NOMO-1 treated with dmso at 0.1 percent for 144 hours (cell line): ENCODE data around the gene MCF2L2.
"Not testable (repeated sequence)": the region's sequence is repeated elsewhere in the genome, so short reads cannot be mapped to it uniquely, and the experiment has no call there.

Experiments
- DNase-seq: peaks from one replicate; lab custom pipeline; 2025; ENCODE audit not compliant: unreplicated experiment; lab: John Stamatoyannopoulos, UW

MCF2L2 gene

GRCh38 chr3:183182073-183182472, 246.3 kb downstream of the MCF2L2 start:
- no peak for DNase-seq

GRCh38 chr3:183181606-183182005, 246.8 kb downstream of the MCF2L2 start:
- no peak for DNase-seq

DNA sequence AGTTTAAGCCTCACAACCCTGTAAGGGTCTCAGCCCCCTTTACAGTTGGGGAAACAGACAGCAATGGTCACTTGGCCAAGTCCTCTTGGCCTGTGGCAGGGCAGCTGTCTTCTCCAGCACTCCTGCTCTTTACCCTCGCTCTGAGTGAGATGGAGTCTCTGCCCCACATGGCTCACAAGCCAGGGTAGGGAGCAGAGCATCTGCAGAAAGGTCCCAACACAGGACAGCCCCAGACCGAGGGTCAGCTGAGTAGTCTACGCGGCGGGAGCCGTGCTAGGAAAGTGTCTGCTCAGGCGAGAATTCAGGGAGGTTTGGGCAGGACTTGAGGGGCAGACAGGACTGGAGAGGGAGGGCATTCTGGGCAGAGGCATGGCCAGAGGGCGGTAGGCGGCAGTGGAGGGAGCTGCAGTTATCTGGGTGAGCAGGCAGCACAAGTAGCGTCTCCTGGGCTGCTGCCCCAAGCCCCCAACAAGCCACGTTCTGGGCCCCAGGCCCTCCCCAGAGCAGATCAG, 247.6 kb downstream of the MCF2L2 start:
- DNase-seq: no peak

GRCh38 chr3:183180110-183180783, 248.2 kb downstream of the MCF2L2 start:
- DNase-seq: no peak

DNA sequence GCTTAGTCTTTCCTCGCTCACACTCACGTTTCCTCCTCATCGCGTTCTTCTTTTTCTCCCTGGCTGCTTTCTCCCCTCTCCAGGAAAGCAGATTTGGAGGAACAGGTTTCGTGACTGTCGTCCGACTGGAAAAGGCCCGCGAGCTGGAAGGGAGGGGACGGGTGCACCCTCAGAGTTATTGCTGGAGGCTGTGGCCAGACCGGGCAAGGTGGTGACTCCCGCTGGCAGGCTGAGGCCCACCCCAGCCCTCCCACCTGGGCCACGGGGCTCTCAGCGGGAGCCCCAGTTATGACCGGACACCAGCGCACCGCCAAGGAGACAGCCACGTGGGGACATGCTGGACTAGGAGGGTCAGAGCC, 248.9 kb downstream of the MCF2L2 start:
- DNase-seq: not testable (repeated sequence)

DNA sequence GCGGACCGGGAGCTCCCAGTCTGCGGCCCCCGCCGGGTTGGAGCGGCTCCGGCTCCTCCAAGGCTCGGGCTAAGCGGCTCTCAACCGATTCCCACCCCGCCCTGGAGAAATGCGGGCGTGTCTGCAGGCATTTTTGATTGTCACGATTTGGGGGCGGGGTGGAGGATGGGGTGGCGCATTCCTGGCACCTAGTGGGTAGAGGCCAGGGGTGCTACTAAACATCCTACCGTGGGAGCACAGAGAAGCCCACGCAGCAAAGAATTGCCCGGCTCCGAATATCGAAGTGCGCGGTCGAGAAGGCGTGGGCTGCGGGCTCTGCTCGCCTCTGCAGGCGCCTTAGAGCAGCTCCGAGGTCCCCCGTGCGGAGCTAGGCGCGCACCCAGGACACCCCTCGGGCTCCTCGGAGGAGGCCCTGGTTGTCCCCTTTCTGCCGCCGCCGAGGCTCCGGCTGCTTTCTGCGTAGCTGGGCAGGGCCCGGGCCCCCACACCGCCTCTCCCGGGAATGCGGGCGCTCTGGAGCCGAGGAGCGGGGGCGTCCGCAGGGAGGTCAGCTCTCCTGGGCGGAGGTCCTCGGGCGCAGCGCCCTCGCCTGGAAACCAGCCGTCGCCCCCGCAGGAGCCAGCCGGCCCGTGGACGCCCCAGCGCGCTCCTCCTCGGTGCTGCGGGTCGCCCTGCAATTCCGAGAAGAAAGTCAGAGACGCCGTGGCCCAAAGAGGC, 249.4 kb downstream of the MCF2L2 start:
- no peak for DNase-seq

- DNase-seq: no peak
Measured at GRCh38 chr3:183178512-183178832, 249.9 kb downstream of the MCF2L2 start.

- no peak for DNase-seq
Measured at GRCh38 chr3:183172051-183172639, 256.3 kb downstream of the MCF2L2 start.

DNA sequence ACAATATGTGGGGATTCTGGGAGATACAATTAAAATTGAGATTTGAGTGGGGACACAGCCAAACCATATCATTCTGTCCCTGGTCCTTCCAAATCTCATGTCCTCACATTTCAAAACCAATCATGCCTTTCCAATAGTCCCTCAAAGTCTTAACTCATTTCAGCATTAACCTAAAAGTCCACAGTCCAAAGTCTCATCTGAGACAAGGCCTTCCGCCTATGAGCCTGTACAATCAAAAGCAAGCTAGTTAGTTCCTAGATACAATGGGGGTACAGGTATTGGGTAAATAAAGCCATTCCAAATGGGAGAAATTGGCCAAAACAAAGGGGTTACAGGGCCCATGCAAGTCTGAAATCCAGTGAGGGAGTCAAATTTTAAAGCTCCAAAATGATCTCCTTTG, 260.4 kb downstream of the MCF2L2 start:
- not testable (repeated sequence) for DNase-seq

DNA sequence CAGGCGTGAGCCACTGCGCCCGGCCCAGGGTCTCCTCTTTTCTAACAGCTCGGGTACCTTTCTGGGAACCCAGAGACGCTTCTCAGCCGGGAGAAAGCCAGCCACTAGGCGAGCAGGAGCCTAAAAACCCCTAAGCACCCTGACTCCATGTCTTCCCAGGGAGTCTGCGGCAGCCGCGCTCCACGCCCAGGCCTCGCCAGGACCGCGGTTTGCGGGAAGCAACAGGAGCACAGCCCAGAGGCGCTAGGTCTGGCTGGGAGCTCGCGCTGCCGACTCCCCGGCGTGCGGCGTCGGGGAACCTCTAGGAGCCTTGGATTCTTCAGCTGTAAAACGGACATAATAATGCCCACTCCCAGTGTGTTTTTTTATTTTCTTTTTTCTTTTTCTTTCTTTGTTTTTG, 264.9 kb downstream of the MCF2L2 start:
- DNase-seq: no peak

DNA sequence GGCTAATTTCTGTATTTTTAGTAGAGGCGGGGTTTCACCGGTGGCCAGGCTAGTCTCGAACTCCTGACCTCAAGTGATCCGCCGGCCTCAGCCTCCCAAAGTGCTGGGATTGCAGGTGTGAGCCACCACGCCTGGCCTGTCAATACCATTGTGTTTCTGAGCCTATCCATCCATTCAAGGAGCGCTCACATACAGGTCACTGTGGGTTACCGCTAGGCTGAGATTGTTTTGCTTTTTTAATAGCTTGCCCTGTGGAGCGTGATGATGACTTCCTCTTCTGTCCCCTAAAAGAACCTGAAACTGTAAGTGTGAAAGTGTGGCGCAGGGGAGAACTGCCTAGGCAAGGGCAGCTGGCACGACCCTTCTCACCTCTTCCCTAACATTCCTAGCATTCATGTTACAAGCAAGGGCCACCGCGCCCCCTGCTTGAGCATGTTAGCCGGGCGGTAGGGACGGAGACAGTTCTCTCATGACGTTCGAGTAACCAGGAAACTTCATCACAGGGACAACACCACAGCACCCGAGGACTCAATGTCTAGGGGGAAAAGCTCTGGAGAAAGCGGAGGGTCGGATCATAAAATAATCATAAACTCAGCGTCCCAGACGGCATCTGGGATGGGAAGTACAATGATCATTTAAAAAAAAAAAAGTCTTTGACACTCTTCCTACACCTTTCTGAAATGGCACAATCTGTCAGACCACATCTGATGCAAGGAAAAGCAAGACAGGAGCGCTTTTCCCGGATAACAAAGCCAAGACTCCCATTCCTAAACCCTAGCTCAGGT, 266.7 kb downstream of the MCF2L2 start:
- DNase-seq: peak; percentile 37

DNA sequence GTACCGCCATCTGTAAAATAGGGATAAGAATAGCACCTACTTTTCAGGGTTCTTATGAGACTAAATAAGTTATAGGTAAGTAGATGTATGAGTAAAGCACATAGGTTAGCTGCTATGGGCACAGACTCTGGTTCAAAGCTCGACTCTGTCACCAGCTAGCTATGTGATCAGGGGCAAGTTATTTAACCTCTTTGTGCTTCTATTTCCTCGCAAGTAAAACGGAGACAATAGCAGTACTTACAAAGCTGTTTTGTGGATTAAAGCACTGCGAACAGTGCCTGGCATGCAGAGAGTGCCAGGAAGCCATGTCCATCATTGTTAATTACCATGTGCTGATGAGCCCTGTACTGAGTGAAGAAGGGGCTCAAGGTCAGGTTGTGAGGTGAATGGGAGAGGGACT, 267.8 kb downstream of the MCF2L2 start:
- DNase-seq: no peak

DNA sequence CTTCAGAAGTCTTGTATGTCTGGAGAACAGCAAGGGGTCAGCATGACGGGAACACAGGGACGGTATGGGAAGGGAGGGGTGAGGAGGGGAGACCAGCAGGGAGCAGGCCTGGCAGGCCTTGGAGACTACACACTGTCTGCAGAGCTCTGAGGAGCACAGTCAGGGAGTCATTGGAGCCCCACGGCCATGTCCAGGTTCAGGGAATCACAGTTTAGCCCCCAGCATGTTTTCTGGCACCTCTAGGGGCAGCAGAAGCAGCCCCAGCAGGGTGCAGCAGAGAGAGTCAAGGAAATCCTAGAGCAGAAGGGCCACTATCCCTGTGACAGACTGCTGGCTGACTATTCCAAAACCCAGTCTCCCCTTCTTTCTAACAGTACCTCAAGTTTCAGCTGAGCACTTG, 269.1 kb downstream of the MCF2L2 start:
- DNase-seq: no peak

DNA sequence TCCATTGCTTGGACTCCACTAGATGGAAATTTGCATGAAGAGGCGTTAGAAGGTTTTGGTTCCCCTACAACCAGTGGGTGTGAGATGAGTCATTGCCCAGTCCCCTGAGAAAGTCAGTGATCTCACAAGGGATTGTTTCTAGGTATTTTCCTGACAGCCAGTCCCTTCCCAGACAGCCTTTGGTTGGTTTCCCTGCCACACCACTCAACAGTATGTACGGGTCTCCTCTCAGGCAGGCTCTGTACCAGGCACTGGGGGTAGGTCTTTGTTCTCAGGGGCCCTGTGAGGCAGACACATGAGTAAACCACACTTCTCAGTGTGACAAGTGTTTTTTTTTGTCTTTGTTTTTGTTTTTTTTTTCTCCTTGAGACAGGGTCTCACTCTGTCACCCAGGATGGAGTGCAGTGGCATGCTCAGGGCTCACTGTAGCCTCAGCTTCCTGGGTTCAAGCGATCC, 269.8 kb downstream of the MCF2L2 start:
- no peak for DNase-seq

GRCh38 chr3:183158113-183158512, 270.3 kb downstream of the MCF2L2 start:
- DNase-seq: no peak

DNA sequence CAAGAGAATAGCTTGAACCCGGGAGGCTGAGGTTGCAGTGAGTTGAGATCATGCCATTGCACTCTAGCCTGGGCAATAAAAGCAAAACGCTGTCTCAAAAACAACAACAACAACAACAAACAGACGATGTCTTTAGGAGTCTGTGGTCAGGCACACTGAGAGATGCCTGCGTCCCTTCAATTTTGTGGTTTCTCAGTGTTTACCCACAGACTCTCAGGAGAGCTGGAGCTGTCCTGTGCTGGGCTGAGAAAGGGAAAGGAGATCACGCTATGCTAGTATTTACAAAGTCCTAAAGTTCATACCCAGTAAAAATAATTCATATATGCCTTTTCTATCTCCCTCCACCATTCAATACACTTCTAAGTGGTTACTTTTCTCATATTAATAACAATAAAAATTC, 272.2 kb downstream of the MCF2L2 start:
- no peak for DNase-seq

DNA sequence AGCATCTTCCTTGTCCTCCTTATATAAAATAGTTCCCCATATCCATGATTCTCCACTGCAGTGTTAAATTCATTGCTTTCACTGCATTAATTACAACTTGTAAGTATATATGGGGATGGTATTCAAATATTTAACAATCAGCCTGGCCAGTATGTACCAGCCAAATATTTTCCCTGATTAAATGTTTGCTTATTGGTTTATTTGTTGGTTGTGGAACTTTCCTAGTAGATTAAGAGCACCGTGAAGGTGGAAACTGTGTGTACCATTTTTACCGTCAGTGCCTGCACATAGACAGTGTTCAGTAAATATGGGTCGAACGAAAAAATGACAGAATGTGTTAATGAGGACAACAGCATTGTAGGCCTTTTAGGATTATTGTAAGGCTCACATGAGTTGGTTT, 272.9 kb downstream of the MCF2L2 start:
- no peak for DNase-seq

GRCh38 chr3:183153210-183153950, 275.0 kb downstream of the MCF2L2 start:
- no peak for DNase-seq

- peak; percentile 47 for DNase-seq
Measured at GRCh38 chr3:183151821-183152351, 276.5 kb downstream of the MCF2L2 start.

DNA sequence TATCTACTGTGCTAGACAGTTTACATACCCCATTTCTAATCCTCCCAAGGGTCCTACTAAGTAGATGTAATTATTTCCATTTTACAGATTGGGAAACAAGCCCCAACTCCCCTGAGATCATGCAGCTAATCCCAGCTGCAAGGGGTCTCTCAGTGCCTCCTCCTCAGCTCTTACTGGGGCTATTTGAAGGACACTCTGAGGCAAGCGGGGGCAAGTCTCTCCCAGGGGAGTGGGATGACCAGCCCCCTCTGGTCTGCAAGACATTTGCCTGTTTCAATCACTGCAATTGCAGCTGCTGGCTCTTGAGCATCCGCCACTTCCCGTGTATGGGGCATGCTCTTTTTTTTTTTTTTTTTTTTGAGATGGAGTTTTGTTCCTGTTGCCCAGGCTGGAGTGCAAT, 277.3 kb downstream of the MCF2L2 start:
- no peak for DNase-seq
